HepG2 (cell line): ENCODE results near the gene ACP1. TPM values are rescaled to one million over a fixed set of nuclear protein-coding genes. Genes with fewer than 3 reads are reported as not detected.

Experiments used
- CAMTA2 ChIP-seq: sonication (generic); formaldehyde crosslinking; IDR thresholded peaks from 2 replicates; pipeline ENCODE4 v1.4.0; 2020; ENCODE audit warnings: mild to moderate bottlenecking, missing genetic modification reagents, borderline replicate concordance
- PHF5A ChIP-seq: IDR thresholded peaks from one replicate; pipeline ENCODE4 v1.6.1; 2018; ENCODE audit warnings: low read depth, missing genetic modification reagents; ENCODE audit not compliant: unreplicated experiment
- RAD21 ChIP-seq: fragments of 450-650 bp; formaldehyde crosslinking; IDR thresholded peaks from 2 replicates; pipeline ENCODE4 v1.5.0; 2020; ENCODE audit warnings: mild to moderate bottlenecking
- ZNF225 ChIP-seq: sonication (generic); formaldehyde crosslinking; IDR thresholded peaks from 2 replicates; pipeline ENCODE4 v1.4.0; 2020; ENCODE audit warnings: mild to moderate bottlenecking, missing genetic modification reagents
- ZNF3 ChIP-seq: IDR thresholded peaks from 2 replicates; pipeline ENCODE4 v1.7.0; 2017; ENCODE audit warnings: inconsistent platforms
- ZNF777 ChIP-seq: sonication (generic); formaldehyde crosslinking; IDR thresholded peaks from 2 replicates; pipeline ENCODE4 v1.4.0; 2020; ENCODE audit warnings: missing genetic modification reagents
- ZNF83 ChIP-seq: sonication (generic); formaldehyde crosslinking; IDR thresholded peaks from 2 replicates; pipeline ENCODE4 v1.4.0; 2020; ENCODE audit warnings: missing genetic modification reagents, mild to moderate bottlenecking, borderline replicate concordance
- polyA plus RNA-seq, 8 experiments: library from polyadenylated mRNA; depleted of rRNA in 3 of 8; stranded (reverse) in 7 of 8; unstranded in 1 of 8; fragments of >200 nt; fragmentation: Illumina TruSeq in 4 of 8; extraction: Trizol in 4 of 8; gene quantifications; 2 replicates each; pipeline versions ENCODE4 v1.2.1 to v1.2.3, GENCODE V29; 2011 to 2016; ENCODE audit warnings: low read depth in 4 of 8, missing spikeins in 1 of 8, mixed read lengths in 1 of 8; ENCODE audit not compliant: insufficient read depth in 1 of 8
- total RNA-seq, 5 experiments: library from RNA; depleted of rRNA; stranded (reverse); fragments of >200 nt; fragmentation: Illumina TruSeq; extraction: Trizol; gene quantifications; 2 replicates each; pipeline ENCODE4 v1.2.3, GENCODE V29; 2016; ENCODE audit warnings: low read depth in 1 of 5
- TF ChIP-seq, protein P1 (sequence below), 2 experiments: sonication (generic) in 1 of 2; formaldehyde crosslinking in 1 of 2; IDR thresholded peaks; 2 replicates each; pipeline versions ENCODE4 v1.6.1 to v1.9.0; 2014 to 2022; ENCODE audit warnings: antibody characterized with exemption in 1 of 2, borderline replicate concordance in 1 of 2, inconsistent platforms in 1 of 2, low read depth in 1 of 2, missing genetic modification reagents in 1 of 2
- TF ChIP-seq, protein P2 (sequence below): IDR thresholded peaks from 2 replicates; pipeline ENCODE4 v1.4.0; 2020; ENCODE audit warnings: mild to moderate bottlenecking, missing genetic modification reagents

Gene ACP1
- total and polyA plus RNA-seq, 2 of the 13 experiments (the other 11 are each of a cell fraction or from before 2014, with no cell fraction given), result 246 to 348 TPM

DNA sequence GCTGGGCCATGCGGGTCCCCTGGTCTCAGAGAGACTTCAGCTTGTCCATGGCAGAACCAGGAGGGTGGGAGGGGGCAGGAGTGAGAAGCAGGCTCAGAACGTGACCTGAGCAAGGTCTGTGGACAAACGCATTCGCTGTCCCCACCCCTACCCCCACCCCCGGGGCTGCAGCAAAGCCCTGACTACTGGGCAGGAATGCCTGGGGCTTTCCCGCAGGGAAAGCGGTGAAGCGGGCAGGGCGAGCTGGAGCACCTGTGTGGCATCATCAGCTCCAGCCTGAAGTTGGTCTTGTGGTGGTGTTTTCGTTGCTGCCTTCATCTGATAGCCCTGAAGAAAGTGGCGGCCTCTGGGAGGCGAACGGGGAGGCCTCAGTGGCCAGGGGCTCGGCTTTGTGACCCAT is 49.2 kb downstream of the ACP1 start (continued):
- TF ChIP-seq, protein P1, sequence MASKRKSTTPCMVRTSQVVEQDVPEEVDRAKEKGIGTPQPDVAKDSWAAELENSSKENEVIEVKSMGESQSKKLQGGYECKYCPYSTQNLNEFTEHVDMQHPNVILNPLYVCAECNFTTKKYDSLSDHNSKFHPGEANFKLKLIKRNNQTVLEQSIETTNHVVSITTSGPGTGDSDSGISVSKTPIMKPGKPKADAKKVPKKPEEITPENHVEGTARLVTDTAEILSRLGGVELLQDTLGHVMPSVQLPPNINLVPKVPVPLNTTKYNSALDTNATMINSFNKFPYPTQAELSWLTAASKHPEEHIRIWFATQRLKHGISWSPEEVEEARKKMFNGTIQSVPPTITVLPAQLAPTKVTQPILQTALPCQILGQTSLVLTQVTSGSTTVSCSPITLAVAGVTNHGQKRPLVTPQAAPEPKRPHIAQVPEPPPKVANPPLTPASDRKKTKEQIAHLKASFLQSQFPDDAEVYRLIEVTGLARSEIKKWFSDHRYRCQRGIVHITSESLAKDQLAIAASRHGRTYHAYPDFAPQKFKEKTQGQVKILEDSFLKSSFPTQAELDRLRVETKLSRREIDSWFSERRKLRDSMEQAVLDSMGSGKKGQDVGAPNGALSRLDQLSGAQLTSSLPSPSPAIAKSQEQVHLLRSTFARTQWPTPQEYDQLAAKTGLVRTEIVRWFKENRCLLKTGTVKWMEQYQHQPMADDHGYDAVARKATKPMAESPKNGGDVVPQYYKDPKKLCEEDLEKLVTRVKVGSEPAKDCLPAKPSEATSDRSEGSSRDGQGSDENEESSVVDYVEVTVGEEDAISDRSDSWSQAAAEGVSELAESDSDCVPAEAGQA (IDR thresholded peaks at IDR 0.05; ENCODE audit: low read depth), result no peak
- TF ChIP-seq, protein P1 (CRISPR knock-in tag; IDR thresholded peaks at IDR 0.05; ENCODE audit: borderline replicate concordance), result no peak
- TF ChIP-seq ZNF83, result no peak
- TF ChIP-seq PHF5A (CRISPR knock-in tag), result no peak
- no peak for TF ChIP-seq ZNF225 (CRISPR knock-in tag)
- no peak for TF ChIP-seq ZNF777
- TF ChIP-seq CAMTA2 (CRISPR knock-in tag), result no peak
- TF ChIP-seq, protein P2, sequence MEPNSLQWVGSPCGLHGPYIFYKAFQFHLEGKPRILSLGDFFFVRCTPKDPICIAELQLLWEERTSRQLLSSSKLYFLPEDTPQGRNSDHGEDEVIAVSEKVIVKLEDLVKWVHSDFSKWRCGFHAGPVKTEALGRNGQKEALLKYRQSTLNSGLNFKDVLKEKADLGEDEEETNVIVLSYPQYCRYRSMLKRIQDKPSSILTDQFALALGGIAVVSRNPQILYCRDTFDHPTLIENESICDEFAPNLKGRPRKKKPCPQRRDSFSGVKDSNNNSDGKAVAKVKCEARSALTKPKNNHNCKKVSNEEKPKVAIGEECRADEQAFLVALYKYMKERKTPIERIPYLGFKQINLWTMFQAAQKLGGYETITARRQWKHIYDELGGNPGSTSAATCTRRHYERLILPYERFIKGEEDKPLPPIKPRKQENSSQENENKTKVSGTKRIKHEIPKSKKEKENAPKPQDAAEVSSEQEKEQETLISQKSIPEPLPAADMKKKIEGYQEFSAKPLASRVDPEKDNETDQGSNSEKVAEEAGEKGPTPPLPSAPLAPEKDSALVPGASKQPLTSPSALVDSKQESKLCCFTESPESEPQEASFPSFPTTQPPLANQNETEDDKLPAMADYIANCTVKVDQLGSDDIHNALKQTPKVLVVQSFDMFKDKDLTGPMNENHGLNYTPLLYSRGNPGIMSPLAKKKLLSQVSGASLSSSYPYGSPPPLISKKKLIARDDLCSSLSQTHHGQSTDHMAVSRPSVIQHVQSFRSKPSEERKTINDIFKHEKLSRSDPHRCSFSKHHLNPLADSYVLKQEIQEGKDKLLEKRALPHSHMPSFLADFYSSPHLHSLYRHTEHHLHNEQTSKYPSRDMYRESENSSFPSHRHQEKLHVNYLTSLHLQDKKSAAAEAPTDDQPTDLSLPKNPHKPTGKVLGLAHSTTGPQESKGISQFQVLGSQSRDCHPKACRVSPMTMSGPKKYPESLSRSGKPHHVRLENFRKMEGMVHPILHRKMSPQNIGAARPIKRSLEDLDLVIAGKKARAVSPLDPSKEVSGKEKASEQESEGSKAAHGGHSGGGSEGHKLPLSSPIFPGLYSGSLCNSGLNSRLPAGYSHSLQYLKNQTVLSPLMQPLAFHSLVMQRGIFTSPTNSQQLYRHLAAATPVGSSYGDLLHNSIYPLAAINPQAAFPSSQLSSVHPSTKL (CRISPR knock-in tag), result no peak
- no peak for TF ChIP-seq RAD21 (CRISPR knock-in tag)
- TF ChIP-seq ZNF3 (CRISPR knock-in tag), result no peak
